Eye (tissue), 1 donor: ENCODE measurements around the gene STRIP1.
A peak's percentile ranks its signal among the peaks of the same experiment; 100 is the strongest.
"Not testable (repeated sequence)": the region's sequence is repeated elsewhere in the genome, so short reads cannot be mapped to it uniquely, and the experiment has no call there.

Source experiments
- DNase-seq: peaks from one replicate; pipeline ENCODE4 v3.0.0-alpha.2; 2015

STRIP1 gene

DNA sequence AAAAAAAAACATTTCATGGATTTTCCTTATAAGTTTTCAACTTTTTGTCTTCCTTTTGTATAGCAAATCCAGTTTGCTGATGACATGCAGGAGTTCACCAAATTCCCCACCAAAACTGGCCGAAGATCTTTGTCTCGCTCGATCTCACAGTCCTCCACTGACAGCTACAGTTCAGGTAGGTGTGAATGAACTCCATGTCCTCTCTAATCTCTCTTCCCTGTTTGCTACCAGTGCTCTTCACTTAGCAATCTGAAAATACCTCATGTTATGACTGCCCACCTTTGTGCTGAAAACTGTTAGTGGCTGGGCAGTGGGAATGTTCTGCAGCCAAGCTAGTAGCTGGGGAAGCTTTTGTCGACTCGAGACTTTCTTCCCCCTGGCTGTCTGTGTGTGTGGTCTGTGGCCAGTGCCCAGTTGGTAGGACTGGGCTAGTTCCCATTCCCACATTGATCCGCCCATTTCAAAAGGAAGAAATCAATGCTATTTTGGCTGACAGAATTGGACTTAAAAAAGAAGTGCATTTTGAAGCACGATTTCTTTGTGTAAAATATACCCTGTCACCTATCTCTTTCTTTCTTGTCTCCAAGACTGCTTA, 25.4 kb upstream of the STRIP1 start:
- no peak for DNase-seq

GRCh38 chr1:110011527-110012041, 22.8 kb upstream of the STRIP1 start:
- peak; percentile 42 for DNase-seq

DNA sequence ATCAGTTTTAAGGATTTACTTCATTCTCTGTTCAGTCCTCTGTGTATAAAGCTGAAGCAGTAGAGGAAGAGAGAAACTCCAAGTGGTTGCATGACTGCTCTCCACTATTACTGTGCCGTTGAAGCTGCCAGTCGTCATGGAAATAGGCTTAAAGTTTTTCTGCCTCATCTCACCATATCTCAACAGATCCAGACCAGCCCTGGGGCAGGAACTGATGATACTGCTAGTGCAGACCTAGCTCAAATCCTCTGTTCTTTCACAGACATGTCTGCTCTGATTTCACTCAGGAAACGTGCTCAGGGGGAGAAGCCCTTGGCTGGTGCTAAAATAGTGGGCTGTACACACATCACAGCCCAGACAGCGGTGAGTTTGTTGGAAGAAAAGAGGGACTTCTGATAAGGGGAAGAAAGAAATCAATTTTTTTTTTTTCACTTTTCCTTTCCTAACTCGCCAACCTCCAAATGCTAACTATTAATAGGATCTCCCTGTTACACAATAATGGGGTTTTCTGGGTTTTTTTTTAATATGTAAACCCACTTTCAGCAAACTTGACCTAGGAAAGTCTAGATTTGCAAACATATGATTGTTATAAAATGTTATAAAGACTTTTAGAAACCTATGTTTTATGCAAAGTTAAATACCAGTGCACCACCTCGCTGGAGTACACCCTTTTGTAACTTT, 22.2 kb upstream of the STRIP1 start:
- no peak for DNase-seq

- DNase-seq, result no peak
Observed at GRCh38 chr1:110017792-110018191, 16.6 kb upstream of the STRIP1 start.

- DNase-seq, result no peak
Observed at GRCh38 chr1:110018396-110018795, 16.0 kb upstream of the STRIP1 start.

GRCh38 chr1:110019770-110020169, 14.7 kb upstream of the STRIP1 start:
- no peak for DNase-seq

GRCh38 chr1:110021285-110021684, 13.1 kb upstream of the STRIP1 start:
- no peak for DNase-seq

DNA sequence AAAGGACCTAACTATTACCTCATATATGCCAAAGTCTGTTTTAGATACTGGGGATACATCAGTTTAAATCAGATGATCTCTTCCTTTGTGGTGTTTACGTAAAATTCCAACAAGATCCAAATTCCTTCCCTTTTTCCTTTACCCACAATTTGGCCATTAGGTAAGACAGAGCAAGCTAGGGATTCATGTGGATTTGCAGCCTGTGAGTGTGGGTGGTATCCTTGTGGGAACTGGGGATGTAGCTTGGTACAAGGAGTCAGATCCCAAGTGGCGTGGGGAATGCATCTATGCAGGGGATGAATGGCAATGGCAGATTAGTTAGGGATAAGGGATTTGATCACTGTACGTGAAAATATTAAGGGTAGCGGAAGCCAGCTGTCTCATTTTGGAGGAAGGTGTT, 9.8 kb upstream of the STRIP1 start:
- DNase-seq, result no peak

- DNase-seq, result not testable (repeated sequence)
Observed at GRCh38 chr1:110030687-110031086, 3.7 kb upstream of the STRIP1 start.

- DNase-seq, result no peak
Observed at GRCh38 chr1:110032327-110032726, 2.1 kb upstream of the STRIP1 start.

GRCh38 chr1:110033421-110033820, 1.0 kb upstream of the STRIP1 start:
- no peak for DNase-seq

- DNase-seq, result no peak
Observed at GRCh38 chr1:110034040-110034450, 379 bp upstream of the STRIP1 start.

GRCh38 chr1:110035236-110035752, 870 bp downstream of the STRIP1 start:
- no peak for DNase-seq

- no peak for DNase-seq
Observed at GRCh38 chr1:110038271-110038670, 3.8 kb downstream of the STRIP1 start.

DNA sequence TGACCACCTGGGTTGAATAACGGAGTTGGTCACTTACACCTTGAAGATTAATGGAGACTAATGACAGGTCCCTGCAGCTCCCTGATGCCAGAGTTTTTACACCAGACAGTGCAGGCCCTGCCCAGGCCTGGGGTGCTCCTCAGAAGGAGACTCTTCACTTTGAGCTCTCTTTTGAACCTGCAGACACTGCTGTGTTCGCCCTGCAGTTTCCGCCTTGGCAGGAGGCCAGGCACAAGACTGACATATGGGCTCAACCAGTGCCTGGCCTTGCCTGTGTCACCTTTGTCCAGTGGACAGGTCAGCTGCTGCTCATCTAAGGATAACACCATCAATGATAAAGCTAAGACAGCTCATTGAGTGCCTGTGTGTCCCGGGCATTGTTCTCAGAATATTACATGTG, 5.2 kb downstream of the STRIP1 start:
- no peak for DNase-seq

GRCh38 chr1:110040548-110040947, 6.1 kb downstream of the STRIP1 start:
- DNase-seq, result no peak

DNA sequence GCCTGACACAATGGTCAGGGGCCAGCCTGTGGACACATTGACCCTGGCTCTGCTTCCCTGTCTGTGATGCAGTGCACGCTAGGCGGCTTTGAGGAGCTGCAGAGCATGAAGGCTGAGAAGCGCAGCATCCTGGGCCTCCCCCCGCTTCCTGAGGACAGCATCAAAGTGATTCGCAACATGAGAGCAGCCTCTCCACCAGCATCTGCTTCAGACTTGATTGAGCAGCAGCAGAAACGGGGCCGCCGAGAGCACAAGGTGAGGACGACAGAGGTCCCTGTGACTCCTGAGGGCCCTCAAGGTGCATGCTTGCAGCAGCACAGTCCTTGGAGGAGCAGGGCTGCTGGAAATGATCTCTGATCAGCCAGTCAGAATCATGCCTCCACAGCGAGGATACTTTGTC, 8.6 kb downstream of the STRIP1 start:
- no peak for DNase-seq

DNA sequence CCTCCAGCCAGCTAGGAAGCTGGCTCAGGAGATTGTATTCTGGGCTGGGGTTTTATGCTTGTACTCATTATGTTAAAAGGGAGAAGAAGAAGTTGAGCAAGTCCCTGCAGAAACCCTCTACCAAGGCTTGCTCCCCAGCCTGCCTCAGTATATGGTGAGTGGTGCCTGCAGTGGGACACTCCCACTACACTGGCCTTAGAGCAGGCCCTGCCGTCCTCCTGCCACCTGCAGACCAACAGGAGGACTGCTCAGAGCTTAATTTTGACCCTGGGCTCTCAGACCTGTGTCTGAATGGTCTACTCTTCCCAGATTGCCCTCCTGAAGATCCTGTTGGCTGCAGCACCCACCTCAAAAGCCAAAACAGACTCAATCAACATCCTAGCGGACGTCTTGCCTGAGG, 13.0 kb downstream of the STRIP1 start:
- DNase-seq, result no peak

GRCh38 chr1:110048240-110048639, 13.8 kb downstream of the STRIP1 start:
- DNase-seq, result no peak

DNA sequence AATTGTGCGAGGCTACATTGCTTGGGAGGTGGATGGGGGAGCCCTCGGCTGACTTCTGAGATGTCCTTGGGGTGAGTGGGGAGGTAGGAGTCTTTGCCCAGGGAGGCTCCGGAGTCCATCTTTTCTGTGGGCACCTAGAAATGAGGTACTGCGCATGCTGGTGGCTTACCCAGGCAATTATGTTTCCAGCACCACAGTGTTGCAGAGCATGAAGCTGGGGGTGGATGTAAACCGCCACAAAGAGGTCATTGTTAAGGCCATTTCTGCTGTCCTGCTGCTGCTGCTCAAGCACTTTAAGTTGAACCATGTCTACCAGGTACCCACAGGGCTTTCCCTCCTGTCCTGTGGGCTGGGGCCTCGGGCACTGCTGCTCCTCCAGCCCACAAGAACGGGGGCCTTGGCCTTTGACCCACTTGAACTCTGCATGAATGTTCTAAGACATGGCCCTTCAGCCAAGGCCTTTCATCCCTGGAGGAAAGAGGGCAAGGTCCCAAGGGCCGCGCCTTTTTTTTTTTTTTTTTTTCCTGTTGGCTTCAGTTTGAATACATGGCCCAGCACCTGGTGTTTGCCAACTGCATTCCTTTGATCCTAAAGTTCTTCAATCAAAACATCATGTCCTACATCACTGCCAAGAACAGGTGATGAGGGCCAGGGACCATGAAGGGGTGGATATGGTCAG, 14.6 kb downstream of the STRIP1 start:
- DNase-seq, result no peak

DNA sequence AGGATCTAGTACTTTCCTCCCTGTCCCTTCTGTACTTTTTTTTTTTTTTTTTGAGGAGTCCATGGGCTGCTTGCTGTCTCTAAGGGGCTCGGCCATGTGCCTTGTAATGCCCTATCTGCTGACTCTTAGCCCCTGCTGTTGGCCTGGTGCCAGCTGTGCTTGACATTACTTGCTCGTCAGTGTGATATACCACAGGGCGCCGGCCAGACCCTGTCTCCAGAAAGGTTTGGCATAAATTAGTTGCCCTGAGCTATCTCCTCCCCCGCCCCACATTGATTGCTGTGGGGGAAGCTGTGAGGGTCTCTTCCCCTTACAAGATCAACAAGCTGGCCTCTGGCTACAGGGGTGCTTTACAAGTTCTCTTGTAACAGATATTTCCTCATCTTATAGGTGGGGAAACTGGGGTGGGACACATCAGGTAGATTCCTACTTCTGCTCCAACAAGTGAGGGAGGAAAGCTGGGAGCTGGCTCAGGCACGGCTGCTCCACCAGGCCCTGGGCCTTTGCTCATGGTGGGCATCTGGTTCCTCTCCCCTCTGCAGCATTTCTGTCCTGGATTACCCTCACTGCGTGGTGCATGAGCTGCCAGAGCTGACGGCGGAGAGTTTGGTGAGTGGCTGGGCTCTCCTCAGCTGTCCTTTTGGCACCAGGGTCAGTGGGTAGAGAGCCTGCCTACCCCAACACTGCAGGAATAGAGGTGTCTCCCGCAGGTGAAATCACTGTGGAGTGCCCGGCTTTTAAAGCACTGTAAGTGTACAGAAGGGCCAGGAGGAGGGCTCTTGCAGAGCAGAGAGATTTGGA, 15.6 kb downstream of the STRIP1 start:
- no peak for DNase-seq

- DNase-seq, result no peak
Observed at GRCh38 chr1:110050602-110051261, 16.3 kb downstream of the STRIP1 start.

DNA sequence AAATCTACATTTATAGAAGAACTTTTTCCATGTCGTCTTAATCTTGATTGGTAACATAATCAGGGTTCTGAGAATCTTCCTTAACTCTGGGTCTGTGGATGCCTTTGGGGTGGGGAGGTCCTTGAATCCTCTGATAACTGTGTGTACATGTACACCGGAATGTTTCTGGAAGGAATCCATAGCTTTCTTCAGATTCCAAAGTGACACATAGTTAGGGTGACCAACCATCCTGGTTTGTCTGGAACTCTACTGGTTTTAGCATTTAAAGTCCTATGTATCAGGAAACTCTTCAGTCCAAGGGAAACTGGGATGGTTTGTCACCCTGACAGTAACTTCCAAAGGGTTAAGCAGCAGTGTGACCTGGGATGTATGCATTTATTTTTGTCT, 16.8 kb downstream of the STRIP1 start:
- no peak for DNase-seq
